Fibroblast of the aortic adventitia (primary cell): ENCODE results near the gene BRCA2. TPM values are rescaled to one million over a fixed set of nuclear protein-coding genes. Genes with fewer than 3 reads are reported as not detected.
A peak's percentile ranks its signal among the peaks of the same experiment; 100 is the strongest.

ENCODE experiments used
- DNase-seq: peaks from one replicate; pipeline ENCODE4 v3.0.0-alpha.2; 2010; ENCODE audit warnings: low read depth
- H3K4me3 ChIP-seq: 2 replicates; pipeline ENCODE4 v1.5.1; 2011; ENCODE audit warnings: low read depth, mild to moderate bottlenecking, control low read depth, low read length, moderate library complexity
- CTCF ChIP-seq: IDR thresholded peaks from 2 replicates; pipeline ENCODE4 v1.5.1; 2011; ENCODE audit warnings: mild to moderate bottlenecking, low read length, control low read depth, inconsistent platforms; ENCODE audit not compliant: insufficient read depth
- total RNA-seq: library from RNA; depleted of rRNA; stranded (reverse); fragments of >200 nt; gene quantifications from 2 replicates; pipeline ENCODE4 v1.2.3, GENCODE V29; 2012; ENCODE audit warnings: low replicate concordance

The BRCA2 gene
- 1.1 and 23.1 TPM in 2 replicates for total RNA-seq

- TF ChIP-seq CTCF = no peak
- peak within 1 kb of the TSS; percentile 90 for H3K4me3 ChIP-seq
- DNase-seq = peak; percentile 88
Measured at GRCh38 chr13:32315238-32316027, at the start of gene BRCA2, which contains the start of gene ZAR1L. Gene BRCA2 (plus strand): TSS chr13:32315508. CDS start chr13:32316461, 953 bp downstream. Gene ZAR1L (minus strand): TSS chr13:32315363. CDS start chr13:32311925, 3,438 bp downstream.

- DNase-seq = no peak
- H3K4me3 ChIP-seq = no peak overlapping the region
- TF ChIP-seq CTCF = no peak
Measured at GRCh38 chr13:32265726-32266125, 49.6 kb upstream of the BRCA2 start.

- DNase-seq = no peak
- no peak overlapping the region for H3K4me3 ChIP-seq
- no peak for TF ChIP-seq CTCF
Measured at GRCh38 chr13:32266130-32266529, 49.2 kb upstream of the BRCA2 start.

GRCh38 chr13:32267836-32268439 is 47.4 kb upstream of the BRCA2 start:
- no peak for DNase-seq
- H3K4me3 ChIP-seq = no peak overlapping the region
- TF ChIP-seq CTCF = peak; percentile 59

- no peak for DNase-seq
- no peak overlapping the region for H3K4me3 ChIP-seq
- TF ChIP-seq CTCF = no peak
Measured at GRCh38 chr13:32272021-32272683, 43.2 kb upstream of the BRCA2 start.

GRCh38 chr13:32277839-32278238 is 37.5 kb upstream of the BRCA2 start:
- TF ChIP-seq CTCF = no peak
- H3K4me3 ChIP-seq = no peak overlapping the region
- DNase-seq = no peak
